ENCODE data around the gene ISYNA1.

The ISYNA1 gene

GRCh38 chr19:18437491-18438330, at the start of gene ISYNA1:
Gene ISYNA1, minus strand, starts transcription at chr19:18438133. Its CDS starts 154 bp downstream, at chr19:18437979.
- no peak for TF ChIP-seq GATA1 (IDR thresholded peaks at IDR 0.05; ENCODE audit: low read depth, low read length)
- no peak for TF ChIP-seq POLR2A (IDR thresholded peaks at IDR 0.05; ENCODE audit: low read length)
- peak; percentile 77 to 78 for DNase-seq

DNA sequence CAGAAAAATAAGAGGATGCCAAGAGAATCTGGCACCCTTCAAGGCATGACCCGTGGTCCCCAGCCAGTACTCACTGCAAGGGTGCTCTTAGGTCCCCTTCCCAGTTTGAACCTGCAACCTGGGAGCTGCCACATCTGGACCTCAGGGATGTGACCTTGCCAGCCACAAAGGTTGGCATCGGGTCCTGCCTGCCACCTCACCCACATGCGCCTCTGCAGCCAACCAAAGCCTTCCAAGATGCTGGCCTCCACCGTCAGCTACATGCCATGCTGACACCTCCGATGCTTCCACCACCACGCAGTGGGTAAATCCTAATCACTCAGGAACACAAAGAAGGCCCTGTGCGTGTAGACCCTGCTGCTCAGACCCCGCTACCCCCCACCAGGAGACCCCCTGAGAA, 48.8 kb upstream of the ISYNA1 start:
- DNase-seq = no peak
- no peak for TF ChIP-seq GATA1 (IDR thresholded peaks at IDR 0.05; ENCODE audit: low read depth, low read length)
- TF ChIP-seq POLR2A (IDR thresholded peaks at IDR 0.05; ENCODE audit: low read length) = no peak

- peak in 1 of 2 experiments; percentile 36 for DNase-seq
- TF ChIP-seq GATA1 (IDR thresholded peaks at IDR 0.05; ENCODE audit: low read depth, low read length) (no peak), POLR2A (IDR thresholded peaks at IDR 0.05; ENCODE audit: low read length) (no peak)
These were observed 47.1 kb upstream of the ISYNA1 start for GRCh38 chr19:18484992-18485391.

GRCh38 chr19:18483119-18483890, 45.4 kb upstream of the ISYNA1 start:
- DNase-seq = no peak
- TF ChIP-seq GATA1 (IDR thresholded peaks at IDR 0.05; ENCODE audit: low read depth, low read length) (no peak), POLR2A (IDR thresholded peaks at IDR 0.05; ENCODE audit: low read length) (no peak)

DNA sequence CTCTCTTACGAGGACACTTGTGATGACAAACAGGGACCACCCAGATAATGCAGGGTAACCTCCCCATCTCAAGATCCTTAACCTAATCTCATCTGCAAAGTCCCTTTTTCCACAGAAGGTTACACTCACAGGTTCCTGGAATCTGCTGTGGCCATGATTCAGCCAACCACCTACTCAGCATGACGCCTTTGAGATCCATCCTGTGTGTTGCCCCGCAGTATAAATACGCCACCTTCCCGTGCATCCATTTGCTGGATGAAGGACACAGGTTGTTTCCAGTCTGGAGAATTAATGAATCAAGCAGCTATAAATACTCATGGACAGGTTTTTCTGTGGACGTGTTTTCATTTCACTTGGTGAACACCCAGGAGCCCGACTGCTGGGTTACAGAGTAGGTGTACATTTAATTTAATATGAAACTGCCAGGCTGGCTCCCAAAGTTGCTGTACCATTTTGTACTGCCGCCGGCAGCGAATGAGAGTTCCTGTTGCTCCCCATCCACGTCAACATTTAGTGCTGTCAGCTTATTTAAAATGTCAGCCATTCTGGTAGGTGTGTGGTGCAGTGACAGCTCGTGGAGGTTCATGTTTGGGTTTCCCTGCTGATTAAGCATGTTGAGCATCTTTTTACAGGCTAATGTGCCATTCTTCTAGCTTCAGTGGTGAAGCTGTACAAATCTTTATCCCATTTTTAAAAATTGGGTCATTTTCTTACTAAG, 43.7 kb upstream of the ISYNA1 start:
- TF ChIP-seq POLR2A (IDR thresholded peaks at IDR 0.05; ENCODE audit: low read length) (no peak), GATA1 (IDR thresholded peaks at IDR 0.05; ENCODE audit: low read depth, low read length) (no peak)
- no peak for DNase-seq

DNA sequence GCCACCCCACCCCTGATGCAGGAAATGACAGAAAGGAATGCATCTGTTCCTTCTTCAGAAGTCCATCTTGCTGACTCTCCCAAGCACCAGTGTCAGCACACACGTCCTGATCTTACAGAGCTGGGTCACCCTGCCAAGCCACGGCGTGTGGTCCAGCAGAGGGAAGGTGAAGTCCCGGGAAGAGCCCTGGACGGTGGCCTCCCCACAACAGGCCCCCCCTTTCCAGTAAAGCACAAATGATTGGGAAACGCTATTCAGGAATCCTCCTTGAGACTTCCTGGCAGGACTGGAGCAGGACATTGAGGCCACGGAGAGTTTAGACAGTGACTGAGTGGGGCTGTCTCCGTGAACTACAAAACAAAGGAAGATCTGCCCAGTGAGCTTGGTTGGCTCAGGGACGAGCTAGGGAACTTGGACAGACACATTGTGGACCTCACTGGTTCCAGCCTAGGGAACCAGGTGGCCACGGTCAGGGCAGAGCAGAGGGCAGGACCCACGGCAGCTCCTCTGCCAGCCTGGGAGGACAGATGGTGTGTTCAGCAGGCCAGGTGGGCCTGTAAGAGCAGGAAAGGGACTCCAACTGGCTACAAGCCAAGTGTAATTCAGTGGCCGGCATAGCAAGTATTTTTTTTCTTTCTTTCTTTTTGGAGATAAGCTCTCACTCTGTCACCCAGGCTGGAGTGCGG, 42.2 kb upstream of the ISYNA1 start:
- TF ChIP-seq GATA1 (IDR thresholded peaks at IDR 0.05; ENCODE audit: low read depth, low read length) = no peak
- no peak for TF ChIP-seq POLR2A (IDR thresholded peaks at IDR 0.05; ENCODE audit: low read length)
- no peak for DNase-seq

- TF ChIP-seq GATA1 (IDR thresholded peaks at IDR 0.05; ENCODE audit: low read depth, low read length) = no peak
- no peak for TF ChIP-seq POLR2A (IDR thresholded peaks at IDR 0.05; ENCODE audit: low read length)
- DNase-seq = no peak
These were observed 40.8 kb upstream of the ISYNA1 start for GRCh38 chr19:18478545-18479311.

- no peak for DNase-seq
These were observed 40.0 kb upstream of the ISYNA1 start for GRCh38 chr19:18477974-18478373.

GRCh38 chr19:18477042-18477779, 39.3 kb upstream of the ISYNA1 start:
- DNase-seq = no peak
- TF ChIP-seq GATA1 (IDR thresholded peaks at IDR 0.05; ENCODE audit: low read depth, low read length) = no peak
- TF ChIP-seq POLR2A (IDR thresholded peaks at IDR 0.05; ENCODE audit: low read length) = no peak

More at GRCh38 chr19:18477974-18478373, 40.0 kb upstream of the ISYNA1 start:
- no peak for TF ChIP-seq POLR2A (IDR thresholded peaks at IDR 0.05; ENCODE audit: low read length)
- no peak for TF ChIP-seq GATA1 (IDR thresholded peaks at IDR 0.05; ENCODE audit: low read depth, low read length)

- no peak for DNase-seq
- TF ChIP-seq GATA1 (IDR thresholded peaks at IDR 0.05; ENCODE audit: low read depth, low read length) (no peak), POLR2A (IDR thresholded peaks at IDR 0.05; ENCODE audit: low read length) (no peak)
These were observed 38.6 kb upstream of the ISYNA1 start for GRCh38 chr19:18476507-18477041.

DNA sequence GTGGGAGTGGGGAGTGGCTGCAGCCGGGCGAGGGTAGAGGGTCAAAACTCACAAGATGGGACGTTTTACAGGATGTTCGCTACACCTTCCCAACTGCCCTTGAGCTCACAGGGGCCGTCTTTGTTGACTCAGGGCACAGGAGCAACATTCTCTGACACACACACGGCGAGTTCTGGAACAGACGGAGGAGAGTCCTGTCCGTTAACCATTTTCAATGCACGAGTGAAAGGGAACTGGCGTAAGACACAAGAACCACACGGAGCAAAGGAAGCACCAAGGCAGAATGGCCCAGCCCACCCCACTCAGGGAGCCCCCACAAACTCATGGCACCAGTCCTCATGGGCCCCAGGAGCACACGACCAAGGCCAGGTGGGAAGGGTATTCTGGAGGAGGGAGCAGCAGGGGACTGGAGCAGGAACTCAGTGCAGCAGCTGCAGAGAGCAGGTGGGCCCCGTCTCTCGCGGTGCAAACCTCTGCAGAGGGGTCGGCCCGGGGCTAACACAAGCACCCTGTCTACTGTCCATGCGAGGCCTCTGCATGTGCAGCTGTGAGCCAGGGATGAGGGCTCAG, 37.9 kb upstream of the ISYNA1 start:
- TF ChIP-seq POLR2A (IDR thresholded peaks at IDR 0.05; ENCODE audit: low read length) (no peak), GATA1 (IDR thresholded peaks at IDR 0.05; ENCODE audit: low read depth, low read length) (no peak)
- no peak for DNase-seq

All from erythroblast (primary cell).